ENCODE data around the gene FBXO11. TPM values are rescaled to one million over a fixed set of nuclear protein-coding genes. Genes with fewer than 3 reads are reported as not detected.
A peak's percentile ranks its signal among the peaks of the same experiment; 100 is the strongest.

Gene FBXO11
- total and polyA plus RNA-seq, 2 donors (not counting 1 experiment from before 2014, with no cell fraction given) = 37.7 to 81.6 TPM

DNA sequence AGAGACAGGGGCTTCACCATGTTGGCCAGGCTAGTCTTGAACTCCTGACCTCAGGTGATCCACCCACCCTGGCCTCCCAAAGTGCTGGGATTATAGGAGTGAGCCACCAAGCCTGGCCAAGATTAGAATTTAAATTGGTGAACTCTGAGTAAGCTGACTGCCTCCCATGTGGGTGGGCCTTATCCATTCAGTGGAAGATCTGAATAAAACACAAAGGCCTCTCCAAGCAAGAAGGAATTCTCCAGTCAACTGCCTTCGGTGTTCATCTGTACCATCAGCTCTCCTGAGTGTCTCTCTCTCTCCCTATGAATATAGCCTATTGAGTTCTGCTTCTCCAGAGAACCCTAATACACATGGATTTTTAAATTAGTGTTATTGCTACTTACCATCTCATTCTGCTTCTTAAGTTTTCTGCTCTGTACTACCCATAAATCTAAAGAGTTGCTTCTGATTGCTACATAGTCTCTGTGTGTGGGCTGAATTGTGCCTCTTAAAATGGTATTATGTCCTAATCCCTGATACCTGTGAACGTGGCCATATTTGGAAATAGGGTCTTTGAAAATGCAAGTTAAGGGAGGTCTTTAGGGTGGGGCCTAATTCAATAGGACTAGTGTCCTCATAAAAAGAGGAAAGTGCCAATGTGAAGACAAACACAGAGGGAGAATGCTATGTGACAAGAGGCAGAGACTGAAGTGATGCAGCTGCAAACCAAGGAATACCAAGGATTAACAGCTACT is 36.3 kb downstream of the FBXO11 start:
- Histone ChIP-seq H3K79me2 (ENCODE audit: control insufficient read depth, insufficient read depth, low read length) (peaks cover 81% of the 10 kb centered on the region), H3K4me2 (ENCODE audit: extremely low read depth, insufficient read depth, low read length) (no peak overlapping the region), H2AFZ (ENCODE audit: low read length) (no peak overlapping the region), H3K9ac (ENCODE audit: insufficient read depth, low read length) (no peak overlapping the region), H3K4me3 (replicated peaks in 1 of 4; ENCODE audit: control extremely low read depth in 1 of 4, insufficient read depth in 1 of 4, low read depth in 3 of 4, low read length in 4 of 4) (no peak overlapping the region), H3K27ac (ENCODE audit: insufficient read depth, low read length) (no peak overlapping the region), H3K27me3 (ENCODE audit: control insufficient read depth, insufficient read depth, low read length) (no peaks in the 10 kb centered on the region), H4K20me1 (ENCODE audit: control insufficient read depth, extremely low read depth, insufficient read depth, low read length) (peaks cover 4% of the 10 kb centered on the region), H3K4me1 (ENCODE audit: control insufficient read depth, extremely low read depth, insufficient read depth, low read length) (peaks cover 3% of the 10 kb centered on the region), H3K9me3 (ENCODE audit: control insufficient read depth, insufficient read depth, low read depth, low read length) (no peaks in the 10 kb centered on the region), H3K36me3 (ENCODE audit: control insufficient read depth, insufficient read depth, low read length) (no peaks in the 10 kb centered on the region)
- TF ChIP-seq EZH2 (IDR thresholded peaks at IDR 0.05; ENCODE audit: low read length, missing control alignments) = no peak
- TF ChIP-seq, protein P1, sequence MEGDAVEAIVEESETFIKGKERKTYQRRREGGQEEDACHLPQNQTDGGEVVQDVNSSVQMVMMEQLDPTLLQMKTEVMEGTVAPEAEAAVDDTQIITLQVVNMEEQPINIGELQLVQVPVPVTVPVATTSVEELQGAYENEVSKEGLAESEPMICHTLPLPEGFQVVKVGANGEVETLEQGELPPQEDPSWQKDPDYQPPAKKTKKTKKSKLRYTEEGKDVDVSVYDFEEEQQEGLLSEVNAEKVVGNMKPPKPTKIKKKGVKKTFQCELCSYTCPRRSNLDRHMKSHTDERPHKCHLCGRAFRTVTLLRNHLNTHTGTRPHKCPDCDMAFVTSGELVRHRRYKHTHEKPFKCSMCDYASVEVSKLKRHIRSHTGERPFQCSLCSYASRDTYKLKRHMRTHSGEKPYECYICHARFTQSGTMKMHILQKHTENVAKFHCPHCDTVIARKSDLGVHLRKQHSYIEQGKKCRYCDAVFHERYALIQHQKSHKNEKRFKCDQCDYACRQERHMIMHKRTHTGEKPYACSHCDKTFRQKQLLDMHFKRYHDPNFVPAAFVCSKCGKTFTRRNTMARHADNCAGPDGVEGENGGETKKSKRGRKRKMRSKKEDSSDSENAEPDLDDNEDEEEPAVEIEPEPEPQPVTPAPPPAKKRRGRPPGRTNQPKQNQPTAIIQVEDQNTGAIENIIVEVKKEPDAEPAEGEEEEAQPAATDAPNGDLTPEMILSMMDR (conservative IDR thresholded peaks at IDR 0.05 in 1 of 2, IDR thresholded peaks at IDR 0.05 in 1 of 2; ENCODE audit: low read depth in 1 of 2, low read length in 2 of 2) = no peak
- peak in 1 of 2 donors; percentile 57 for DNase-seq (ENCODE audit: low read depth in 2 of 2)

DNA sequence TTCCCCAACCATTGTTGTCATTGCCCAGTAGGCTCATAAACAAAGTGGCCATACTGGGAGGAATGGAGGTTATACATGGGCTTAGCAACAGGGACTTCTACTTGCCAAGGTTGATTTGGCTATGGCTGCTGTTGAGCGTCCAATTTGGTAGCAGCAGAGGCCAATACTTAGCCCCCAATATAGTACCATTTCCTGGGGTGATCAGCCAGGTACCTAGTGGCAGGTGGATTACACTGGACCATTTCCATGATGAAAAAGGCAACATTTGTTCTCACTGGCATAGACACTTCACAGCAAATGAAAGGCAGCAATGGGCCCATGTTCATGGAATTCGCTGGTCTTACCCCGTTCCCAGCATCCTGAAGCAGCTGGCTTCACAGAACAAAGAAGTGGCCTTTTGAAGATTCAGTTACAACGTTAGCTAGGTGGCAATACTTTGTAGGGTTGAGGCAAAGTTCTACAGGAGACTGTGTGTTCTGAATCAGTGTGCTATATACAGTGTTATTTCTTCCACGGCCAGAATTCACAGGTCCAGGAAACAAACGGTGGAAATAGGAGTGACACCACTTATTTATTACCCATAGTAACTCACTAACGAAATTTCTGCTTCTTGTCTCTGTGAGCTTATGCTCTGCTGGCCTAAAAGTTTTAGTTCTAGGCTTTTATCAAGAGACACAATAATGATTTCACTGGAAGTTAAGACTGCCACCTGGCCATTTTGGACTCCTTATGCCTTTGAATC is 37.5 kb downstream of the FBXO11 start:
- Histone ChIP-seq H3K79me2 (ENCODE audit: control insufficient read depth, insufficient read depth, low read length) (peaks cover 87% of the 10 kb centered on the region), H3K4me3 (replicated peaks in 1 of 4; ENCODE audit: control extremely low read depth in 1 of 4, insufficient read depth in 1 of 4, low read depth in 3 of 4, low read length in 4 of 4) (no peak overlapping the region), H3K9ac (ENCODE audit: insufficient read depth, low read length) (no peak overlapping the region), H2AFZ (ENCODE audit: low read length) (no peak overlapping the region), H4K20me1 (ENCODE audit: control insufficient read depth, extremely low read depth, insufficient read depth, low read length) (peaks cover 4% of the 10 kb centered on the region), H3K36me3 (ENCODE audit: control insufficient read depth, insufficient read depth, low read length) (no peaks in the 10 kb centered on the region), H3K4me2 (ENCODE audit: extremely low read depth, insufficient read depth, low read length) (no peak overlapping the region), H3K4me1 (ENCODE audit: control insufficient read depth, extremely low read depth, insufficient read depth, low read length) (peaks cover 3% of the 10 kb centered on the region), H3K27me3 (ENCODE audit: control insufficient read depth, insufficient read depth, low read length) (no peaks in the 10 kb centered on the region), H3K9me3 (ENCODE audit: control insufficient read depth, insufficient read depth, low read depth, low read length) (no peaks in the 10 kb centered on the region), H3K27ac (ENCODE audit: insufficient read depth, low read length) (no peak overlapping the region)
- TF ChIP-seq, protein P1 (conservative IDR thresholded peaks at IDR 0.05 in 1 of 2, IDR thresholded peaks at IDR 0.05 in 1 of 2; ENCODE audit: low read depth in 1 of 2, low read length in 2 of 2) = no peak
- no peak for DNase-seq (ENCODE audit: low read depth in 2 of 2)

DNA sequence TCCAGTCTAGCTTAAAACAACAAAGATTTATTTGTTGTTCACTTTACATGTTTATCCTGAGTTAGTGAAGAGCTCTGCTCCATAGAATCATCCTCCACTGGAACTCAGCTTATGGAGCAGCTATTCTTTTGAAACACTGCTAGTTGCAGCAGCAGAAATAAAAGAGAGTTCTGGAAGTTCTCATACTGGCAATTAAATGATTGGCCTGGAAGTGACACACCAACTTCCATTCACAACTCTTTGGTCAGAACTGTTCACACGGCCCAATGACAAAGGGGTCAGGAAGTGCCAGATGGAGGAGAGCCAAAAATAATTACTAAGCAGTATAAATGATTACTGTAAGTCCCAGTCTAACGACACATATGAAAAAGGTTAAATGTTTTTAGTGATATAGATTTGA is 39.1 kb downstream of the FBXO11 start:
- Histone ChIP-seq H3K4me2 (ENCODE audit: extremely low read depth, insufficient read depth, low read length) (no peak overlapping the region), H3K4me1 (ENCODE audit: control insufficient read depth, extremely low read depth, insufficient read depth, low read length) (peaks cover 3% of the 10 kb centered on the region), H3K36me3 (ENCODE audit: control insufficient read depth, insufficient read depth, low read length) (no peaks in the 10 kb centered on the region), H3K27ac (ENCODE audit: insufficient read depth, low read length) (no peak overlapping the region), H3K79me2 (ENCODE audit: control insufficient read depth, insufficient read depth, low read length) (peaks cover 86% of the 10 kb centered on the region), H3K27me3 (ENCODE audit: control insufficient read depth, insufficient read depth, low read length) (no peaks in the 10 kb centered on the region), H3K9me3 (ENCODE audit: control insufficient read depth, insufficient read depth, low read depth, low read length) (no peaks in the 10 kb centered on the region), H2AFZ (ENCODE audit: low read length) (no peak overlapping the region), H3K4me3 (replicated peaks in 1 of 4; ENCODE audit: control extremely low read depth in 1 of 4, insufficient read depth in 1 of 4, low read depth in 3 of 4, low read length in 4 of 4) (no peak overlapping the region), H4K20me1 (ENCODE audit: control insufficient read depth, extremely low read depth, insufficient read depth, low read length) (peaks cover 4% of the 10 kb centered on the region), H3K9ac (ENCODE audit: insufficient read depth, low read length) (no peak overlapping the region)
- TF ChIP-seq EZH2 (IDR thresholded peaks at IDR 0.05; ENCODE audit: low read length, missing control alignments) = no peak
- TF ChIP-seq, protein P1 (conservative IDR thresholded peaks at IDR 0.05 in 1 of 2, IDR thresholded peaks at IDR 0.05 in 1 of 2; ENCODE audit: low read depth in 1 of 2, low read length in 2 of 2) = no peak
- peak; percentile 76 to 88 for DNase-seq (ENCODE audit: low read depth in 2 of 2)

Measured in fibroblast of lung (primary cell).